HG03460 (cell line): ENCODE data around the gene ODAPH.
"Not testable (repeated sequence)": the region's sequence is repeated elsewhere in the genome, so short reads cannot be mapped to it uniquely, and the experiment has no call there.

ENCODE experiments used
- ATAC-seq: cut with Tn5 transposase; IDR thresholded peaks from one replicate; pipeline ENCODE4 v1.9.1; 2021; ENCODE audit not compliant: unreplicated experiment

The ODAPH gene

GRCh38 chr4:75555294-75556164 lies at the start of gene ODAPH:
Gene ODAPH, plus strand, starts transcription at chr4:75556066. Its CDS starts 17 bp downstream, at chr4:75556083.
- no peak for ATAC-seq

GRCh38 chr4:75509592-75509991 lies 46.3 kb upstream of the ODAPH start:
- ATAC-seq = not testable (repeated sequence)

- no peak for ATAC-seq
These were observed 44.0 kb upstream of the ODAPH start for GRCh38 chr4:75511841-75512240.

- ATAC-seq = no peak
These were observed 43.3 kb upstream of the ODAPH start for GRCh38 chr4:75512386-75513211.

- ATAC-seq = no peak
These were observed 42.2 kb upstream of the ODAPH start for GRCh38 chr4:75513526-75514130.

GRCh38 chr4:75514131-75514948 lies 41.5 kb upstream of the ODAPH start, which contains the start of the genes RCHY1 and THAP6:
Gene RCHY1, minus strand, starts transcription at chr4:75514403. Its CDS starts 117 bp downstream, at chr4:75514286.
Gene THAP6, plus strand, starts transcription at chr4:75514473. Its CDS starts 980 bp downstream, at chr4:75515453.
- ATAC-seq = peak; percentile 95

GRCh38 chr4:75514949-75515612 lies 40.8 kb upstream of the ODAPH start:
- no peak for ATAC-seq

GRCh38 chr4:75516144-75516543 lies 39.7 kb upstream of the ODAPH start:
- no peak for ATAC-seq

- ATAC-seq = not testable (repeated sequence)
These were observed 36.4 kb upstream of the ODAPH start for GRCh38 chr4:75519452-75519851.

GRCh38 chr4:75525086-75525485 lies 30.8 kb upstream of the ODAPH start:
- no peak for ATAC-seq

GRCh38 chr4:75525910-75526309 lies 30.0 kb upstream of the ODAPH start:
- no peak for ATAC-seq

- no peak for ATAC-seq
These were observed 28.4 kb upstream of the ODAPH start for GRCh38 chr4:75527482-75527881.

- ATAC-seq = no peak
These were observed 25.1 kb upstream of the ODAPH start for GRCh38 chr4:75530556-75531322.

GRCh38 chr4:75531536-75532143 lies 24.2 kb upstream of the ODAPH start:
- not testable (repeated sequence) for ATAC-seq

GRCh38 chr4:75533339-75533887 lies 22.5 kb upstream of the ODAPH start:
- ATAC-seq = not testable (repeated sequence)

- not testable (repeated sequence) for ATAC-seq
These were observed 21.9 kb upstream of the ODAPH start for GRCh38 chr4:75533926-75534325.

- ATAC-seq = not testable (repeated sequence)
These were observed 18.6 kb upstream of the ODAPH start for GRCh38 chr4:75537308-75537707.

GRCh38 chr4:75542824-75543223 lies 13.0 kb upstream of the ODAPH start:
- ATAC-seq = no peak
